Adrenal gland (tissue), 12 donors: Measurements from ENCODE around the gene AK5. TPM values are rescaled to one million over a fixed set of nuclear protein-coding genes. Genes with fewer than 3 reads are reported as not detected.
"Not testable (repeated sequence)": the region's sequence is repeated elsewhere in the genome, so short reads cannot be mapped to it uniquely, and the experiment has no call there.

Experiments
- DNase-seq, 7 donors: peaks; one replicate each; pipeline ENCODE4 v3.0.0-alpha.2; 2019 to 2020
- H3K27ac ChIP-seq, 5 donors: fragments of 200-600 bp; sonication (generic) in 4 of 5; 1 replicate in 3 of 5; 2 replicates in 2 of 5; pipeline versions ENCODE4 v1.5.1 to v1.8.0; 2016 to 2020; ENCODE audit warnings: mild to moderate bottlenecking in 1 of 5
- H3K27me3 ChIP-seq: fragments of 200-600 bp; 2 replicates; pipeline ENCODE4 v1.8.0; 2021
- H3K36me3 ChIP-seq, 2 donors: fragments of 200-600 bp; replicated peaks in 1 of 2; 1 replicate in 1 of 2; 2 replicates in 1 of 2; pipeline versions ENCODE4 v1.5.1 to v1.8.0; 2018 to 2022
- H3K4me1 ChIP-seq, 2 donors: fragments of 200-600 bp; replicated peaks in 1 of 2; 1 replicate in 1 of 2; 2 replicates in 1 of 2; pipeline versions ENCODE4 v1.5.1 to v1.8.0; 2018 to 2021
- H3K4me3 ChIP-seq, 4 donors: fragments of 200-600 bp; sonication (generic) in 3 of 4; one replicate each; pipeline ENCODE4 v1.5.1; 2016 to 2018
- H3K9me3 ChIP-seq, 3 donors: fragments of 200-600 bp; sonication (generic) in 1 of 3; replicated peaks in 1 of 3; 1 replicate in 2 of 3; 2 replicates in 1 of 3; pipeline versions ENCODE4 v1.5.1 to v1.8.0; 2016 to 2021
- POLR2A ChIP-seq, 2 donors: fragments of 450-650 bp; IDR thresholded peaks; one replicate each; pipeline ENCODE4 v1.6.1; 2017; ENCODE audit warnings: antibody characterized with exemption in 2 of 2, mild to moderate bottlenecking in 2 of 2, moderate library complexity in 1 of 2
- WGBS, 4 donors: extraction: QIAGEN DNeasy Blood & Tissue Kit in 2 of 4; methylation state at CpG; one replicate each; pipeline versions ENCODE4 v1.1.5 to v1.1.7; 2013 to 2017; 5-methylcytosine and 5-hydroxymethylcytosine counted together
- intact Hi-C, 2 donors: fragments of 100-400 bp; cut with DNase I; formaldehyde crosslinking; loops; one replicate each; pipeline versions ENCODE4 v1.14.1 to v1.15.0; 2022 to 2023
- polyA plus RNA-seq, 3 donors: library from polyadenylated mRNA; stranded (reverse); fragments of 200-250 nt in 2 of 3; fragments of 350-450 nt in 1 of 3; fragmentation: Illumina TruSeq in 1 of 3; extraction: RNeasy Lipid Tissue Mini Kit (QIAGEN cat#74804) in 1 of 3; gene quantifications; one replicate each; pipeline ENCODE4 v1.2.3, GENCODE V29; 2013 to 2014
- total RNA-seq, 9 donors: library from RNA; depleted of rRNA in 4 of 9; stranded (reverse); fragments of >200 nt in 4 of 9; fragments of 120-200 nt in 1 of 9; fragmentation: NEBNext Ultra II Directional in 1 of 9; extraction: Animal tissue kit (Norgen Biotek cat#: 25700) in 1 of 9; gene quantifications; one replicate each; pipeline versions ENCODE4 v1.1.0 to v1.2.4, GENCODE V29; 2013 to 2023
- TF ChIP-seq, protein P1 (sequence below), 6 experiments: fragments of 450-650 bp in 4 of 6; fragments of 200-600 bp in 2 of 6; sonication (generic) in 1 of 6; IDR thresholded peaks; 1 replicate in 5 of 6; 2 replicates in 1 of 6; pipeline versions ENCODE4 v1.5.1 to v1.8.0; 2016 to 2021; ENCODE audit warnings: antibody characterized with exemption in 6 of 6, mild to moderate bottlenecking in 2 of 6, moderate library complexity in 1 of 6
- donor health status: healthy with polysubstance abuse.
- donor health status: Bipolar disorder and iron deficiency.
- donor health status: DM: yes; HTN: yes; CAD: no.
- donor health status: DM: no; HTN: no; CAD: no.
- donor health status: DM: no; HTN: no; CAD: no.
- donor health status: DM: yes; HTN: yes; CAD: no.

The AK5 gene
- total and polyA plus RNA-seq, 12 donors: 0.34 to 2.3 (median 1.1) TPM; not detected in 4

DNA sequence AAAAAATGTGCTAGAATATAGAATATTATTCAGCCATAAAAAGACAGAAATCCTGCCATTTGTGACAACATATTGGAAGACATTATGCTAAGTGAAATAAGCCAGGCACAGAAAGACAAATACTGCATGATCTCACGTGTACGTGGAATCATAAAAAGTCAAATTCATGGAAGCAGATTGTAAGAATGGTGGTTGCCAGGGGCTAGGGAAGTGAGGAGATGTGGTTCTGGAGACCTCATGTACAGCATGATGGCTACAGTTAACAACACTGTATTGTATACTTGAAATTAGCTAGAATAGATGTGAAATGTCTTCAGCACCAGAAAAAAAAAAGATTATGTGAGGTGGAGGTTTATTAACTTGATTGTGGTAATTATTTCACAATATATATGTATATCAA lies 234.3 kb downstream of the AK5 start:
- no peaks in the 10 kb centered on the region for H3K9me3 ChIP-seq
- WGBS, 4 donors: 85 to 94% (median 88%) methylated on average over 2 of the region's 2 CpGs
- TF ChIP-seq POLR2A (IDR thresholded peaks at IDR 0.05): no peak
- TF ChIP-seq, protein P1, sequence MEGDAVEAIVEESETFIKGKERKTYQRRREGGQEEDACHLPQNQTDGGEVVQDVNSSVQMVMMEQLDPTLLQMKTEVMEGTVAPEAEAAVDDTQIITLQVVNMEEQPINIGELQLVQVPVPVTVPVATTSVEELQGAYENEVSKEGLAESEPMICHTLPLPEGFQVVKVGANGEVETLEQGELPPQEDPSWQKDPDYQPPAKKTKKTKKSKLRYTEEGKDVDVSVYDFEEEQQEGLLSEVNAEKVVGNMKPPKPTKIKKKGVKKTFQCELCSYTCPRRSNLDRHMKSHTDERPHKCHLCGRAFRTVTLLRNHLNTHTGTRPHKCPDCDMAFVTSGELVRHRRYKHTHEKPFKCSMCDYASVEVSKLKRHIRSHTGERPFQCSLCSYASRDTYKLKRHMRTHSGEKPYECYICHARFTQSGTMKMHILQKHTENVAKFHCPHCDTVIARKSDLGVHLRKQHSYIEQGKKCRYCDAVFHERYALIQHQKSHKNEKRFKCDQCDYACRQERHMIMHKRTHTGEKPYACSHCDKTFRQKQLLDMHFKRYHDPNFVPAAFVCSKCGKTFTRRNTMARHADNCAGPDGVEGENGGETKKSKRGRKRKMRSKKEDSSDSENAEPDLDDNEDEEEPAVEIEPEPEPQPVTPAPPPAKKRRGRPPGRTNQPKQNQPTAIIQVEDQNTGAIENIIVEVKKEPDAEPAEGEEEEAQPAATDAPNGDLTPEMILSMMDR (IDR thresholded peaks at IDR 0.05): no peak
- intact Hi-C loops: no loop called here
- H3K36me3 ChIP-seq: no peaks in the 10 kb centered on the region
- H3K4me3 ChIP-seq: no peak overlapping the region
- no peak for DNase-seq
- no peaks in the 10 kb centered on the region for H3K27me3 ChIP-seq
- no peak overlapping the region for H3K27ac ChIP-seq
- peaks cover 0 to 7% of the 10 kb centered on the region in 2 donors for H3K4me1 ChIP-seq

- intact Hi-C loops: no loop called here
- no peak for DNase-seq
- TF ChIP-seq POLR2A (IDR thresholded peaks at IDR 0.05): no peak
- TF ChIP-seq, protein P1 (IDR thresholded peaks at IDR 0.05): no peak
- Histone ChIP-seq H3K9me3 (no peaks in the 10 kb centered on the region), H3K4me1 (no peaks in the 10 kb centered on the region), H3K36me3 (no peaks in the 10 kb centered on the region), H3K27ac (no peak overlapping the region), H3K27me3 (no peaks in the 10 kb centered on the region), H3K4me3 (peak overlapping the region in 1 of 4 donors; percentile 25)
- 87 to 94% (median 93%) methylated on average over 3 of the region's 3 CpGs for WGBS, 4 donors
These were observed 242.2 kb downstream of the AK5 start for GRCh38 chr1:77524038-77524437.

GRCh38 chr1:77531149-77531548 lies 249.3 kb downstream of the AK5 start:
- DNase-seq: not testable (repeated sequence)

DNA sequence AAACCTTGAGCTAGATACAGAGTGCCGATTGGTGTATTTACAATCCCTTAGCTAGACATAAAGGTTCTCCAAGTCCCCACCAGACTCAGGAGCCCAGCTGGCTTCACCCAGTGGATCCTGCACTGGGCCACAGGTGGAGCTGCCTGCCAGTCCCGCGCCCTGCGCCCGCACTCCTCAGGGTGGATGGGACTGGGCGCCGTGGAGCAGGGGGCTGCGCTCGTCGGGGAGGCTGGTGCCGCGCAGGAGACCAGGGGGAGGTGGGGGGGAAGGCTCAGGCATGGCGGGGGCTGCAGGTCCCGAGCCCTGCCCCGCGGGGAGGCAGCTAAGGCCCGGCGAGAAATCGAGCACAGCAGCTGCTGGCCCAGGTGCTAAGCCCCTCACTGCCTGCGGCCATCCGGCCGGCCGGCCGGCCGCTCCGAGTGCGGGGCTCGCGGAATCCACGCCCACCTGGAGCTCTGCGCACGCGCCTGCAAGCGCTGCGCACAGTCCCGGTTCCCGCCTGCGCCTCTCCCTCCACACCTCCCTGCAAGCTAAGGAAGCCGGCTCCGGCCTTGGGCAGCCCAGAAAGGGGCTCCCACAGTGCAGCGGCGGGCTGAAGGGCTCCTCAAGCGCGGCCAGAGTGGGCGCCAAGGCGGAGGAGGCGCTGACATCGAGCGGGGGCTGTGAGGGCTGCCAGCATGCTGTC lies 249.9 kb downstream of the AK5 start:
- not testable (repeated sequence) for H3K9me3 ChIP-seq, H3K4me1 ChIP-seq, H3K27ac ChIP-seq, H3K36me3 ChIP-seq, H3K27me3 ChIP-seq, DNase-seq, H3K4me3 ChIP-seq
- intact Hi-C loops: loop anchor here (5.0 to 10.0 kb wide), 2 partner anchors 384 to 387 kb away; no protein-coding TSS in a partner anchor
- WGBS, 4 donors: 91 to 98% (median 96%) methylated on average over 7 to 49 of the region's 49 CpGs

More at GRCh38 chr1:77531149-77531548, 249.3 kb downstream of the AK5 start:
- 95 to 99% (median 96%) methylated on average over 8 of the region's 8 CpGs for WGBS, 4 donors
- not testable (repeated sequence) for H3K27me3 ChIP-seq, H3K27ac ChIP-seq, H3K36me3 ChIP-seq, H3K4me1 ChIP-seq, H3K4me3 ChIP-seq, H3K9me3 ChIP-seq
- intact Hi-C loops: loop anchor here (5.0 to 10.0 kb wide), 2 partner anchors 384 to 386 kb away; no protein-coding TSS in a partner anchor

GRCh38 chr1:77532641-77533040 lies 250.8 kb downstream of the AK5 start:
- no peak overlapping the region for H3K27ac ChIP-seq
- 53 to 66% (median 57%) methylated on average over 4 of the region's 4 CpGs for WGBS, 4 donors
- TF ChIP-seq, protein P1 (IDR thresholded peaks at IDR 0.05): no peak
- no peak for TF ChIP-seq POLR2A (IDR thresholded peaks at IDR 0.05)
- no peaks in the 10 kb centered on the region for H3K27me3 ChIP-seq
- H3K4me3 ChIP-seq: no peak overlapping the region
- peaks cover 0 to 5% of the 10 kb centered on the region in 2 donors for H3K4me1 ChIP-seq
- H3K36me3 ChIP-seq: no peaks in the 10 kb centered on the region
- intact Hi-C loops: loop anchor here (5.0 to 10.0 kb wide), 2 partner anchors 385 to 388 kb away; no protein-coding TSS in a partner anchor
- DNase-seq: peak in 1 of 7 donors; percentile 23
- H3K9me3 ChIP-seq: no peaks in the 10 kb centered on the region
